Lung (tissue), 12 donors: Measurements from ENCODE around the gene SORL1. TPM values are rescaled to one million over a fixed set of nuclear protein-coding genes. Genes with fewer than 3 reads are reported as not detected.

Experiments
- ATAC-seq: fragments of 200-7000 bp; cut with Tn5 transposase; one replicate; pipeline ENCODE4 v1.9.1; 2020; ENCODE audit warnings: moderate number of reproducible peaks; ENCODE audit not compliant: insufficient read depth, low FRiP score
- DNase-seq, 3 donors: peaks; one replicate each; pipeline ENCODE4 v3.0.0-alpha.2; 2013 to 2017
- H3K27ac ChIP-seq, 2 donors: one replicate each; pipeline ENCODE4 v1.5.1; 2013; ENCODE audit warnings: mild to moderate bottlenecking in 2 of 2, moderate library complexity in 2 of 2, control low read depth in 1 of 2, inconsistent platforms in 1 of 2, low read depth in 1 of 2, low read length in 1 of 2
- H3K27me3 ChIP-seq, 3 donors: one replicate each; pipeline ENCODE4 v1.5.1; 2013; ENCODE audit warnings: low read length in 2 of 3; ENCODE audit not compliant: control insufficient read depth in 3 of 3, insufficient read depth in 3 of 3
- H3K36me3 ChIP-seq, 4 donors: one replicate each; pipeline ENCODE4 v1.5.1; 2013; ENCODE audit warnings: low read length in 4 of 4, mild to moderate bottlenecking in 1 of 4, moderate library complexity in 1 of 4; ENCODE audit not compliant: control insufficient read depth in 4 of 4, insufficient read depth in 4 of 4
- H3K4me1 ChIP-seq, 5 donors: one replicate each; pipeline ENCODE4 v1.5.1; 2013; ENCODE audit warnings: low read length in 5 of 5, mild to moderate bottlenecking in 2 of 5, moderate library complexity in 1 of 5; ENCODE audit not compliant: control insufficient read depth in 5 of 5, insufficient read depth in 5 of 5
- H3K4me3 ChIP-seq: one replicate; pipeline ENCODE4 v1.5.1; 2013; ENCODE audit warnings: mild to moderate bottlenecking, control low read depth, moderate library complexity
- H3K9ac ChIP-seq, 2 donors: one replicate each; pipeline ENCODE4 v1.5.1; 2013; ENCODE audit warnings: low read length in 2 of 2, control low read depth in 1 of 2; ENCODE audit not compliant: insufficient read depth in 1 of 2
- H3K9me3 ChIP-seq, 4 donors: one replicate each; pipeline ENCODE4 v1.5.1; 2013; ENCODE audit warnings: low read length in 3 of 4, mild to moderate bottlenecking in 1 of 4, moderate library complexity in 1 of 4; ENCODE audit not compliant: control insufficient read depth in 4 of 4, insufficient read depth in 3 of 4
- WGBS, 2 donors: extraction: QIAGEN DNeasy Blood & Tissue Kit; methylation state at CpG; one replicate each; pipeline ENCODE4 v1.1.7; 2013; 5-methylcytosine and 5-hydroxymethylcytosine counted together
- polyA plus RNA-seq, 2 donors: library from polyadenylated mRNA; stranded (reverse); fragments of 200-250 nt; gene quantifications; one replicate each; pipeline ENCODE4 v1.2.1, GENCODE V29; 2013
- total RNA-seq, 2 donors: library from RNA; depleted of rRNA in 1 of 2; stranded (reverse); fragments of >200 nt in 1 of 2; gene quantifications; one replicate each; pipeline ENCODE4 v1.2.1, GENCODE V29; 2014 to 2021
- TF ChIP-seq, protein P1 (sequence below): IDR thresholded peaks from 2 replicates; pipeline ENCODE4 v1.5.1; 2012; ENCODE audit warnings: mild to moderate bottlenecking; ENCODE audit errors: control extremely low read depth, extremely low read depth
- donor health status: control.
- donor health status: control.
- donor health status: Bipolar disorder and iron deficiency.
- donor health status: healthy.
- donor health status: DM: yes; HTN: yes; CAD: no.

SORL1 gene
- total and polyA plus RNA-seq, 4 donors, result 1.9 to 67.0 (median 49.2) TPM

DNA sequence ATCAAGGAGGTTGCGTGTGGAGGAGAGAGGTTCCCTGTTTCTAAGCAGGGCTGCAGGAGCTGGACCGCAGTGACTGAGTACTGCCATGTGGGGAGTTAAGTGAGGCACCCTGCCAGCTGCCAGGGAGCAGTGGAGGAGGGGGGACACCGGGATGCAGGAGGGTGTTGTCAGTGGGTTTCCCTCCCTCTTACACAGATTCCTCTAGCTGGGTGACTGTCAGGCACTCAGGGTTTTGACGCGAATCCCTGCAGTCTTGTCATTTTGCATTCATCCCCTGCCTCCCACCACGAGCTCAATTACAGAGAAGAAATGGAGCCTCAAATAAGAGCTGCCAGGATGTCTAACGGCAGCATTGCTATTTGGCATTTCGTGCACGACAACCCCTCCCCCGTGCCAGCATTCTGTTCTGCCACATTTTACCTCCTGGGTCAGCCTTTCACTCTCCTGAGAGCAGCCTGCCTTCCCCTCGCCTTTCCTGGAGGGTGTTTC, 120.5 kb downstream of the SORL1 start:
- TF ChIP-seq, protein P1, sequence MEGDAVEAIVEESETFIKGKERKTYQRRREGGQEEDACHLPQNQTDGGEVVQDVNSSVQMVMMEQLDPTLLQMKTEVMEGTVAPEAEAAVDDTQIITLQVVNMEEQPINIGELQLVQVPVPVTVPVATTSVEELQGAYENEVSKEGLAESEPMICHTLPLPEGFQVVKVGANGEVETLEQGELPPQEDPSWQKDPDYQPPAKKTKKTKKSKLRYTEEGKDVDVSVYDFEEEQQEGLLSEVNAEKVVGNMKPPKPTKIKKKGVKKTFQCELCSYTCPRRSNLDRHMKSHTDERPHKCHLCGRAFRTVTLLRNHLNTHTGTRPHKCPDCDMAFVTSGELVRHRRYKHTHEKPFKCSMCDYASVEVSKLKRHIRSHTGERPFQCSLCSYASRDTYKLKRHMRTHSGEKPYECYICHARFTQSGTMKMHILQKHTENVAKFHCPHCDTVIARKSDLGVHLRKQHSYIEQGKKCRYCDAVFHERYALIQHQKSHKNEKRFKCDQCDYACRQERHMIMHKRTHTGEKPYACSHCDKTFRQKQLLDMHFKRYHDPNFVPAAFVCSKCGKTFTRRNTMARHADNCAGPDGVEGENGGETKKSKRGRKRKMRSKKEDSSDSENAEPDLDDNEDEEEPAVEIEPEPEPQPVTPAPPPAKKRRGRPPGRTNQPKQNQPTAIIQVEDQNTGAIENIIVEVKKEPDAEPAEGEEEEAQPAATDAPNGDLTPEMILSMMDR, result no peak
- Histone ChIP-seq H3K4me1 (peaks cover 0 to 31% (median 10%) of the 10 kb centered on the region in 5 donors), H3K36me3 (no peaks in the 10 kb centered on the region), H3K27me3 (no peaks in the 10 kb centered on the region), H3K9ac (no peak overlapping the region), H3K27ac (no peak overlapping the region), H3K4me3 (no peak overlapping the region), H3K9me3 (no peaks in the 10 kb centered on the region)
- WGBS, 2 donors, result 35 to 47% methylated on average over 11 of the region's 11 CpGs
- DNase-seq (no peak), ATAC-seq (no peak)

GRCh38 chr11:121574801-121575200, 122.7 kb downstream of the SORL1 start:
- TF ChIP-seq, protein P1, result no peak
- Histone ChIP-seq H3K27ac (no peak overlapping the region), H3K4me3 (no peak overlapping the region), H3K27me3 (no peaks in the 10 kb centered on the region), H3K36me3 (peaks cover 0 to 9% (median 5%) of the 10 kb centered on the region in 4 donors), H3K4me1 (peaks cover 0 to 34% (median 10%) of the 10 kb centered on the region in 5 donors), H3K9ac (no peak overlapping the region), H3K9me3 (no peaks in the 10 kb centered on the region)
- no peak for DNase-seq
- no peak for ATAC-seq

GRCh38 chr11:121575250-121575962, 123.3 kb downstream of the SORL1 start:
- H3K9me3 ChIP-seq, result no peaks in the 10 kb centered on the region
- H3K9ac ChIP-seq, result no peak overlapping the region
- no peak overlapping the region for H3K4me3 ChIP-seq
- ATAC-seq, result peak; percentile 75
- H3K27me3 ChIP-seq, result no peaks in the 10 kb centered on the region
- WGBS, 2 donors, result 32 to 58% methylated on average over 10 of the region's 10 CpGs
- peaks cover 0 to 34% (median 10%) of the 10 kb centered on the region in 5 donors for H3K4me1 ChIP-seq
- TF ChIP-seq, protein P1, result no peak
- peak; percentile 76 to 82 (median 82) for DNase-seq
- peak overlapping the region in 1 of 2 donors; percentile 26 for H3K27ac ChIP-seq
- peaks cover 0 to 13% (median 6%) of the 10 kb centered on the region in 4 donors for H3K36me3 ChIP-seq

GRCh38 chr11:121575963-121576290, 123.8 kb downstream of the SORL1 start:
- peaks cover 0 to 34% (median 10%) of the 10 kb centered on the region in 5 donors for H3K4me1 ChIP-seq
- H3K9ac ChIP-seq, result no peak overlapping the region
- TF ChIP-seq, protein P1, result no peak

More at GRCh38 chr11:121575963-121576290, 123.8 kb downstream of the SORL1 start:
- 82 to 90% methylated on average over 5 of the region's 5 CpGs for WGBS, 2 donors
- DNase-seq, result no peak
- no peaks in the 10 kb centered on the region for H3K27me3 ChIP-seq
- ATAC-seq, result no peak
- peaks cover 0 to 13% (median 6%) of the 10 kb centered on the region in 4 donors for H3K36me3 ChIP-seq
- H3K4me3 ChIP-seq, result no peak overlapping the region
- H3K9me3 ChIP-seq, result no peaks in the 10 kb centered on the region
- peak overlapping the region in 1 of 2 donors; percentile 26 for H3K27ac ChIP-seq
